IPS DF 4.7 (cell line): Measurements from ENCODE around the gene RAB6B.

Source experiments
- DNase-seq: peaks from one replicate; pipeline ENCODE4 v3.0.0-alpha.2; 2013; ENCODE audit warnings: low spot score; ENCODE audit errors: extremely low read depth

The RAB6B gene

DNA sequence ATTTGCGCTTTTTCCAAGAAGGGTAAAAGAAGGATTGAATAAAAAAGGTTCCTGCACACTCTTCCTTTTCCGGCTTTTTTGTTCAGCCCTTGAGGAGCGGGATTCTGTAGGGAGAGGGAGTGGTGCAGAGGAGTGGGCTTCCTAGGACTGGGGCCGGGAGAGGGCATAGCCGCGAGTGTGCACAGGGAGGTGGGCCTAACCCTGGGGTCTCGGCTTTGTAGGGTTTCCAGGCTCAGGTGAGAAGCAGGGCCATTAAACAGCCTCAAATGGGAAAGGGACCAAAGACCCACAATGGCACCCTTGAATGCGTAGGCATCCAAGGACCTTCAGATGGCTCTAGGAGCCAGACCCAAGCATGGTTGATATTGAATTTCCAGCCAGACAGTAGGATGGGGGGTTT is 35.4 kb upstream of the RAB6B start:
- DNase-seq, result no peak

DNA sequence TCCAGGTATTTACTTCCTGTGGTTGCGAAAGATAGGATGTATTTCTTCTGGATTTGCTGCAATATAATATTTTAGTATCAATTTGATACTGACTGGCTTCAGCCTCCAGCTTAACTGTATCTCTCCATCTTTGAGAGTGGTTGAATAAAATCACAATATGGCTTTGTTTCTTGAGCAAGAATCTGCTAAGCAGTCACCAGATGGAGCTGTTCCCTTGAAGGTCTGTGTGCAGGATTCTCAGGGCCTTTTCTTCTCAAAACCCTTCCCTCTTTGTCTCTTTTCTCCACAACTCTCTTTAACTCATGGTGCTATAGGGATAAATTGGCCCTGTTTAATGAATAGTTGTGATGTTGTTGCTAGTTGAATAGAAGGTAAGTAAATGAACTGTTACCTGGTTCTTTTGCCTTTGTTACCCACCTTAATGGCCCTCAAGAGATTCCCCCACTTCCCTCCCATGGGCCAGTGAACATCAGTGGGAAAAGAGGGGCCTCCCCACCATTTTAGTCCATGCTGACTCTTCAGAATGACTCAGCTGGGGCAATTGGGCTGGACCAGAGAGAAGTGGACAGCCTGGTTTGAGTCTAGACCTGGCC is 34.8 kb upstream of the RAB6B start:
- DNase-seq, result no peak

DNA sequence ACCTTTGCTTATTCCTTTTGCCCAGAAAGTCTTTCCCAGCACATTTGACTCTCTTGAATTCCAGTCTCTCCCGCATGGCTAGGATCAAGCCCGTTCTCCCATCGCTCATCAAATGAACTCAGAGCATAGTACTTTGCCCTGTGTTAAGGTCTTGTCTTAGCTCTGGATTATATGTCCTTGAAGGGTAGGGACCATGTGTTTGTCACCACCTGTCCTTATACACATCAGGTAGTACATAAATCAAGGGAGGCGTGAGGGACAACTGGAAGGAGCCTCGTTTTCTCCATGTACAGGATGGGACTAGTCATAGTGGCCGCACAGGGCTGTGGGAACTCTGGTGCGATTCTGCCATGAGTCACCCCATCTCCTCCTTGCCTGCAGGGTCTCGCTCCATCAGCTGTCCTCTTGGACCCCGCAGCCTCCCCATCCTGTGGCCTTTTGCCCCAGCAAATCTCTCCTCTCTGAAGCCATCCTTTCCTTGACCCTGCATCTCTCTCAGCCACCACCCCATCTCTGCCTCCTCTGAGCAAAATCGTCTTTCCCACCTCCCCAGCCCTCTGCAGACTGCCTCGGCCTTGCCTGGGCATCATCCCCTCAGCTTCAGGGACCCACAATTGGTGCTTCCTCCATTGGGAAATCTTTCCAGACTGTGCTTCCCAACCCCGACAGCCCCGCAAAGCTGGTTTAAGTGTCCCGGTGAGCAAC is 33.4 kb upstream of the RAB6B start:
- DNase-seq, result no peak

DNA sequence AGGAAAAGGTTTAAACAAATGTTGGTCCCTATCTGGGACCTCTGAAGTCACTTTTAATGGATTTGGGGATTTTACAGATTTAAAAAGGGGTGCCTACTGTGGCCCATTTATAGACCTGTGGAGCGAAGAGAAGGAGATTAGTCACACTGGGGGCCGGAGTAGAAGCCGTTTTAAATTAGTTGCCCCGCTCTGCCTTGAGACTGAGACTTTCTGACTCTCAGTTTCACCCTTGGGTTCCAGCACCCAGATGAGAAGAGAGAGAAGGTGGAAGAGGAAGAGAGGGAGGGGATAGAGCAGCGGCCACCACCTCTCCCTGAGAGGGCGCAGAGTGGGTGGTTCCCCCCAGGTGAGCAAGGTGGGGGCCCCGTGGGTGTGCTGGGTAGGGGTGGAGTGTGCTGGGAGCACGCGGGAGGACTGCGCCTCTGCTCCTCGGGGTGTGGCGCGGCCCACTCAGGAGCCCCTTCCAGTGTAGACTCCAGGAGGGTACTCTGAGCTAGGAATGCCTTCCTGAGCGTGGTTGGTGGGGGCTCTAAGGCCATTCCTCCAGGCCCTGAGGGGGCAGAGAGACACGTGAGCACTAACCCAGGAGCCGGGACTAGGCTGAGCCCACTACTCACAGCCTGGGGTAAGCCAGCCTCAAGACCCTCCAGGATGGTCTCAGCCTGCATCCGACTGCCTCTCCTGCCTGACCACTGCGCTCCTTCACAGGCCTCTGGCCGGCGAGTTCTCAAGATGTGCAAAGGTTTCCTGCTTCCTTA is 32.6 kb upstream of the RAB6B start:
- no peak for DNase-seq

- no peak for DNase-seq
Measured at GRCh38 chr3:133927540-133928066, 31.9 kb upstream of the RAB6B start.

GRCh38 chr3:133926736-133927539 is 31.3 kb upstream of the RAB6B start:
- DNase-seq, result no peak

DNA sequence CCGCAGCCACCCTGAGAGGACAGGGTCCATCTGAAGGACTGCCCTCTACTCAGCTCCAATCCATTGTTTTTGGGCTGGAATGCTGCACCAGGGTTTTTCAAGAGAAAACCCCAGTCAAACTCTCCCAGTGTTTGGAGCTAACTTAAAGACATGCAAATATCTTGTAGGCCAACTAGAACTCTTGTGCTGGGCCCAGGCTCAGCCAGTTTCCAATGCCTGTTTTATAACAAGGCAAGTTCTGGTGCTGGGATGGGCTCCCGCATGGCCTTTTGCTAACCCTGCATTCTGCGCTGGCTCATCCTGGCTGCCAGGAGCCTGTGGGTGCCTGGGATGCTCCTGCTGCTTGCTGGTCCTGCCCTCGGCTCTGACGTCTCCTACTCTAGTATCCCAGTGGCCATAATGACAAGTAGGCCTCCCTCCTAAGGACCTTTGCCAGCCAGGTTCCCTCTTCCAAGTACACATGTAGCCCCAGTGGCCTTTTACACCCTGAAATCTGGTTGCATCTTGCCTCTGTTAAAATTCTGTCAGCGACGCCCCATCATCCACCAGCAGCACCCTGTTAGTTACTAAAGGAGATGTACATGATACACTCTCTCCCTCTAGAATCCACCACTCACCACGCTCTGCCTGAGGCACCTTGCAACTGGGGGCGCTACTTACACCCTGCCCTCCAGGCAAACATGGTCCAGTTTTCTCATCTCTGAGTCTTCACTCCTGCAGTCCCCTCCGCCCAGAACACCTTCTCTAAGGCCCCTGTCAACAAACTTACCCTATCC is 30.5 kb upstream of the RAB6B start:
- no peak for DNase-seq

DNA sequence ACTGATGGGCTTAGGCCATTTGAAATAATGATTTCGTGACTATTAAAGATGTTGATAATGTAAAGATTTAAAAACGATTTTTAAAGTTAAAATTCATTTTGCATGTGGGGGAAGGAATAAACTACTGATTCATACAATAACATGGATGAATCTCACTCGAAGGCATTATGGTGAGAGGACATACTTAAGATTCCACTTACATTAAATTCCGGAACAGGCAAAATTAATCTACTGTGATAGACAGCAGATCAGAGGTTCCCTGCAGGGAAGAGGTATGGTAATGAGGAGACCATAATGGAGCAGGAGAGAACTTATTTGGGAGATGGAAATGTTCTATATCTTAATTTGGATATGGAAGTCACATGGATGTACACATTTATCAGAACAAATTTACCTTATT is 28.4 kb upstream of the RAB6B start:
- DNase-seq, result no peak

DNA sequence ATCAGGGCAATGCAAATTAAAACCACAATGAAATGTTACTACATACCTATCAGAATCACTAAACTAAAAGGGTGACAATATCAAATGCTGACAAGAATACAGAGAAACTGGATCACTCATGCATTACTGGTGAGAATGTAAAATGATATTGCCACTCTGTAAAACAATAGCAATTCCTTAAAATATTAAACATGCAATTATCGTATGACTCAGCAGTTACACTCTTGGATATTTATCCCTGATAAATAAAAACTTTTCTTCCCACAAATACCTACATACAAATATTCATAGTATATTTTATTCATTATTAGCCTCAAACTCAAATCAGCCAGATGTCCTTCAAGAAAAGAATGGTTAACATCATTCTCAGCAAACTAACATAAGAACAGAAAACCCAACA is 25.9 kb upstream of the RAB6B start:
- DNase-seq, result no peak

DNA sequence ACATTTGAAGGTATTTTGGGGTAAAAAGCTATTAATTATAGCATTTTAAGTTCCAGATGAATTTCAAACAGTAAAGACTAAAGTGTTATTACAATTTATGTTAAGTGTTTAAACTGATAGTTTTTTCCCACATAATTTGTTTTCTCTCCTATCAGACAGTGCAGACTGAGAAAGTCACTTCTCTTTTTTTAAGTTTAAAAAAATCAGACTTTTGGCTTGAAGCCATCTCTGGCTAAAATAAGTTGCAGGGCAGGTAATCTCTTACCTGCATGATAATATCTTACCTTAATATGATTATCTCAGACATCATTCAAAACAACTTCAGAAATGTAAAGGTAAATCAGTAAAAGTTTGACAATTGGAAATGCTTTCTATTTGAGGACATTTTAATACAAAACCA is 21.5 kb upstream of the RAB6B start:
- no peak for DNase-seq

- no peak for DNase-seq
Measured at GRCh38 chr3:133915685-133916658, 20.3 kb upstream of the RAB6B start.

DNA sequence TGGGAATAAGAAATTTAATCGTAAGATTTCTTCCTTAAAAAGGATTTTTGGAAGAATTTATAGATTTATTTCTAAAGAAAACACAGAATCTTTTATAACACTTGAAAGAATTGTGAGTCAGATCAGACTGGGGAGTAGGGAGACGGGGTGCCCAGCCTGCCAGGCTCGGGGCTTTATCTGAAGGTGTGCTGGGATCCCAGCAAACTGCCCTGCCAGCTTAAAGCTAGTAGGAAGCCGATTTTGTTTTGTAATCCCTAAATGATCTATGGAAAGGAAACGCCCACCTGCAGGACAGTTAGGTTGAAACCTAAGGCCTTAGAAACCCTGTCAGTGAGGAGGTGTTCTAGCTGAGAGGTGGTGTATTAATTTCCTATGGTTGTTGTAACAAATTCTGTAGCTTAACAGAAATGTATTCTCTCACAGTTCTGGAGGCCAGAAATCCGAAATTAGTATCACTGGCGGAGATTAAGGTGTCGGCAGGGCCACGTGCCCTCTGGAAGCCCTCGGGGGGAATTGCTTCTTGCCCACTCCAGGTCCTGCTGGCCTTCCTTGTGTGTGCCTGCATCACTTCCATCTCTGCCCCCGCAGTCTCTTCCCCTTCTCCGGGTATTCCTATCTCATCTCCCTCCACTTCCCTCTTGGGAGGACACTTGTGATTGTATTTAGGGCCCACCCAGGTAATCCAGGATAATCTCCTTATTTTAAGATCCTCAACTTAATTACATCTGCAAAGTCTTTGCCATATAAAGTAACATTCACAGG is 19.3 kb upstream of the RAB6B start:
- DNase-seq, result no peak

DNA sequence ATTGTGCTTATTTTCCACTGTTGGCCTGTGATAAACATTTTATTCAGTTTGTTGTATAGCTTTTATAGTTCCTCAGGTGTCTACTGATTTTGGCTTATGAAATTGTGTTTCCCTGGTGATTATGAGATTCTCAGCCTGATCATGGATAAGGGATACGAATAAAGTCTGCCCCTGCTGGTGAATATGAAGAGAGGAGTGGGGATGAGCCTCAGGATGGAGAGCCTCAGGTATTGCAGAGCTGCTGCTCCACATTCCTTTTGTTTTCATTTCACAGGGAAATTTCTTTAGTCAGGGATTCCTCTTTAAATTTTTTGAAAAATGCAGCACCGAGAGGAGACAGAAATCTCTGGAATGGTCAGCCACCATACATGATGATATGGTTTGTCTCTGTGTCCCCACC is 14.7 kb upstream of the RAB6B start:
- DNase-seq, result no peak

DNA sequence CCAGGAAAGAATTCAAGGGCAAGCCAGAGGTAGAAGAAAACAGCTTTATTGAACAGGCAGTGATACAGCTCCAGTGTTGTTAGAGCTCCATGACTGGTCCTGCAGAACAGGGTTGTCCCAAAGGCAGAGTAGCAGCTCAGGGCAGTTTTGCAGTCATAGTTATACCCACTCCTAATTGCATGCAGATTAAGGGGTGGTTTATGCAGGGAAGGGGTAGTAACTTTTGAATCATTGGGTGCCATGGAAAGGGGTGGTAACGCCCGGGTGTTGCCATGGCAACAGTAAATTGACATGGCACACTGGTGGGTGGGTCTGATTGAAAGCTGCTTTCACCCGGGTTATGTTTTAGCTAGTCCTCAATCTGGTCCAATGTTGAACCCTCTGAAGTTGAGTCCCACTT is 9.7 kb upstream of the RAB6B start:
- no peak for DNase-seq

- no peak for DNase-seq
Measured at GRCh38 chr3:133901847-133902246, 6.2 kb upstream of the RAB6B start.

DNA sequence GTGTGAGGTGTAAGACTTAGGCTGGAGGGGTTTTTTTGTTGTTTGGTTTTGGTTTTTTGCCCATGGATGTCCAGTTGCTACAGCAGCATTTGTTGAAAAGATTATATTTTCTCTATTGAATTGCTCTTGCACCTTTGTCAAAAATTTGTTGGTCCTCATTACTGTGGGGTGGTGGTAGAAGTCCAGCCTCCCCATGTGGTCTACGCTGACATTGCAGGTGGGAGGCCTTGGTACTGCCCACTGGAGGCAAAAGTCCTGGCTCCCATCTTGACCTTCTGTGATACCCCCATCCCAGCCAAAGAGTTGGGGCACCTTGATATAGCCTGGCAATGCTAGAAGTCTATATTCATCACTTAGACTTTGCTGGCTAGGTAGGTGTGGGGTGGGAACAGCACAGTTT is 5.4 kb upstream of the RAB6B start:
- DNase-seq, result no peak

GRCh38 chr3:133899311-133899710 is 3.6 kb upstream of the RAB6B start:
- no peak for DNase-seq

GRCh38 chr3:133897547-133897946 is 1.9 kb upstream of the RAB6B start:
- DNase-seq, result no peak
